GM23248 (cell line): ENCODE results near the gene LARP4B. TPM values are rescaled to one million over a fixed set of nuclear protein-coding genes. Genes with fewer than 3 reads are reported as not detected.
"Not testable (repeated sequence)": the region's sequence is repeated elsewhere in the genome, so short reads cannot be mapped to it uniquely, and the experiment has no call there.

Experiments used
- DNase-seq: peaks from one replicate; pipeline ENCODE4 v3.0.0-alpha.2; 2015
- H2AFZ ChIP-seq: fragments of 200-600 bp; sonication (generic); 2 replicates; pipeline ENCODE4 v1.6.1; 2016; ENCODE audit warnings: antibody characterized with exemption
- H3F3A ChIP-seq: fragments of 200-600 bp; sonication (generic); 2 replicates; pipeline ENCODE4 v1.6.1; 2016; ENCODE audit warnings: mild to moderate bottlenecking, antibody characterized with exemption, mixed run types; ENCODE audit not compliant: insufficient read depth
- H3K27ac ChIP-seq: fragments of 200-600 bp; sonication (generic); 2 replicates; pipeline ENCODE4 v1.5.1; 2016; ENCODE audit warnings: mild to moderate bottlenecking
- H3K27me3 ChIP-seq: fragments of 200-600 bp; sonication (generic); replicated peaks from 2 replicates; pipeline ENCODE4 v1.6.1; 2016; ENCODE audit warnings: mild to moderate bottlenecking; ENCODE audit not compliant: insufficient read depth
- H3K36me3 ChIP-seq: fragments of 200-600 bp; sonication (generic); 2 replicates; pipeline ENCODE4 v1.6.1; 2016; ENCODE audit warnings: low read depth, mild to moderate bottlenecking
- H3K4me1 ChIP-seq: fragments of 200-600 bp; sonication (generic); 2 replicates; pipeline ENCODE4 v1.6.1; 2016; ENCODE audit warnings: mild to moderate bottlenecking; ENCODE audit not compliant: insufficient read depth
- H3K4me2 ChIP-seq: fragments of 200-600 bp; sonication (generic); one replicate; pipeline ENCODE4 v1.6.1; 2016; ENCODE audit warnings: mild to moderate bottlenecking; ENCODE audit not compliant: unreplicated experiment
- H3K4me3 ChIP-seq: fragments of 200-600 bp; sonication (generic); 2 replicates; pipeline ENCODE4 v1.5.1; 2016; ENCODE audit warnings: mild to moderate bottlenecking
- H3K79me2 ChIP-seq: fragments of 200-600 bp; sonication (generic); 2 replicates; pipeline ENCODE4 v1.6.1; 2016; ENCODE audit warnings: mild to moderate bottlenecking; ENCODE audit not compliant: insufficient read depth
- H3K9ac ChIP-seq: fragments of 200-600 bp; sonication (generic); 2 replicates; pipeline ENCODE4 v1.6.1; 2016; ENCODE audit warnings: mild to moderate bottlenecking
- H3K9me2 ChIP-seq: fragments of 200-600 bp; sonication (generic); 2 replicates; pipeline ENCODE4 v1.6.1; 2016; ENCODE audit warnings: mixed run types, mild to moderate bottlenecking, moderate library complexity; ENCODE audit not compliant: insufficient read depth
- H3K9me3 ChIP-seq: fragments of 200-600 bp; sonication (generic); one replicate; pipeline ENCODE4 v1.6.1; 2017; ENCODE audit warnings: low read depth
- H4K20me1 ChIP-seq: fragments of 200-600 bp; sonication (generic); 2 replicates; pipeline ENCODE4 v1.6.0; 2016; ENCODE audit not compliant: insufficient read depth
- EZH2 ChIP-seq: fragments of 200-600 bp; sonication (generic); IDR thresholded peaks from 2 replicates; pipeline ENCODE4 v1.6.1; 2018; ENCODE audit warnings: antibody characterized with exemption, mild to moderate bottlenecking; ENCODE audit not compliant: insufficient read depth, poor library complexity, severe bottlenecking
- EZH2phosphoT487 ChIP-seq: fragments of 200-600 bp; sonication (generic); IDR thresholded peaks from 2 replicates; pipeline ENCODE4 v1.6.1; 2018; ENCODE audit warnings: antibody characterized with exemption, moderate library complexity, mild to moderate bottlenecking, low read depth; ENCODE audit not compliant: insufficient read depth
- WGBS, 2 experiments: methylation state at CpG; one replicate each; pipeline ENCODE4 v1.1.6; 2015 to 2017; ENCODE audit warnings: low lambda C conversion rate in 2 of 2, low coverage in 1 of 2; ENCODE audit errors: missing lambda C conversion rate in 2 of 2; 5-methylcytosine and 5-hydroxymethylcytosine counted together
- in situ Hi-C: fragments of 300-500 bp; cut with MboI; formaldehyde crosslinking; loops from 2 replicates; pipeline ENCODE4 v1.15.0; 2020
- polyA plus RNA-seq: library from polyadenylated mRNA; unstranded; fragments of >200 nt; fragmentation: Nextera tagmentation; extraction: Ambion mirVana; gene quantifications from 2 replicates; pipeline ENCODE4 v1.2.1, GENCODE V29; 2016
- total RNA-seq: library from RNA; depleted of rRNA; stranded (reverse); fragments of >200 nt; shearing (Covaris generic); gene quantifications from 2 replicates; pipeline ENCODE4 v1.2.3, GENCODE V29; 2014

Gene LARP4B
- total and polyA plus RNA-seq, 2 experiments from 2014 or later = 20.7 to 30.8 TPM

- Histone ChIP-seq H3K36me3 (no peaks in the 10 kb centered on the region), H3K79me2 (no peaks in the 10 kb centered on the region), H3K9me2 (no peaks in the 10 kb centered on the region), H3F3A (no peaks in the 10 kb centered on the region), H3K27ac (no peak overlapping the region), H3K9me3 (no peaks in the 10 kb centered on the region), H3K4me3 (no peak overlapping the region), H3K9ac (no peak overlapping the region), H3K4me1 (peaks cover 10% of the 10 kb centered on the region; the same call in 1 of the 2 replicates), H3K27me3 (0 out of 2 replicates have a peak, but pooled peaks cover 6% of the 10 kb centered on the region), H3K4me2 (no peak overlapping the region), H4K20me1 (no peaks in the 10 kb centered on the region), H2AFZ (no peak overlapping the region)
- no peak for TF ChIP-seq EZH2
- TF ChIP-seq EZH2phosphoT487 = no peak
- 29 to 38% methylated on average over 14 of the region's 14 CpGs for WGBS, 2 experiments
- in situ Hi-C loops = no loop called here
- DNase-seq = no peak
These were observed 159.3 kb downstream of the LARP4B start for GRCh38 chr10:772227-772637.

- in situ Hi-C loops = no loop called here
- no peaks in the 10 kb centered on the region for H3K9me3 ChIP-seq
- H3K4me1 ChIP-seq = peaks cover 10% of the 10 kb centered on the region; the same call in 1 of the 2 replicates
- no peak overlapping the region for H3K4me3 ChIP-seq
- H3K27ac ChIP-seq = no peak overlapping the region
- H4K20me1 ChIP-seq = no peaks in the 10 kb centered on the region
- no peaks in the 10 kb centered on the region for H3F3A ChIP-seq
- no peak overlapping the region for H3K4me2 ChIP-seq
- no peaks in the 10 kb centered on the region for H3K79me2 ChIP-seq
- TF ChIP-seq EZH2phosphoT487 = no peak
- no peak for TF ChIP-seq EZH2
- 0 out of 2 replicates have a peak, but pooled peaks cover 9% of the 10 kb centered on the region for H3K27me3 ChIP-seq
- no peak for DNase-seq
- H3K9me2 ChIP-seq = no peaks in the 10 kb centered on the region
- no peak overlapping the region for H2AFZ ChIP-seq
- no peaks in the 10 kb centered on the region for H3K36me3 ChIP-seq
- WGBS, 2 experiments = 69 to 72% methylated on average over 10 of the region's 10 CpGs
- H3K9ac ChIP-seq = no peak overlapping the region
These were observed 159.9 kb downstream of the LARP4B start for GRCh38 chr10:771647-772046.

- H3K4me3 ChIP-seq = no peak overlapping the region
- 73 to 74% methylated on average over 15 of the region's 15 CpGs for WGBS, 2 experiments
- H3K9ac ChIP-seq = no peak overlapping the region
- H3K27me3 ChIP-seq = 0 out of 2 replicates have a peak, but pooled peaks cover 9% of the 10 kb centered on the region
- H3K79me2 ChIP-seq = no peaks in the 10 kb centered on the region
- DNase-seq = no peak
- no peak overlapping the region for H3K27ac ChIP-seq
- H3K36me3 ChIP-seq = no peaks in the 10 kb centered on the region
- no peaks in the 10 kb centered on the region for H3K9me2 ChIP-seq
- H3K9me3 ChIP-seq = no peaks in the 10 kb centered on the region
- in situ Hi-C loops = no loop called here
- H3F3A ChIP-seq = no peaks in the 10 kb centered on the region
- H4K20me1 ChIP-seq = no peaks in the 10 kb centered on the region
- H2AFZ ChIP-seq = no peak overlapping the region
- peaks cover 10% of the 10 kb centered on the region; the same call in 1 of the 2 replicates for H3K4me1 ChIP-seq
- no peak overlapping the region for H3K4me2 ChIP-seq
- TF ChIP-seq EZH2phosphoT487 = no peak
- no peak for TF ChIP-seq EZH2
These were observed 160.5 kb downstream of the LARP4B start for GRCh38 chr10:770975-771374.

- H4K20me1 ChIP-seq, H3K27ac ChIP-seq, H3F3A ChIP-seq, H2AFZ ChIP-seq, H3K4me1 ChIP-seq, H3K9ac ChIP-seq, H3K36me3 ChIP-seq, DNase-seq, H3K27me3 ChIP-seq, H3K79me2 ChIP-seq, in situ Hi-C loops, H3K9me3 ChIP-seq, H3K9me2 ChIP-seq, H3K4me2 ChIP-seq, H3K4me3 ChIP-seq: not testable (repeated sequence)
- WGBS, 2 experiments = 69 to 70% methylated on average over 9 to 13 of the region's 13 CpGs
These were observed 161.3 kb downstream of the LARP4B start for GRCh38 chr10:770048-770712.
